ENCODE measurements around the gene TOR3A.

DNA sequence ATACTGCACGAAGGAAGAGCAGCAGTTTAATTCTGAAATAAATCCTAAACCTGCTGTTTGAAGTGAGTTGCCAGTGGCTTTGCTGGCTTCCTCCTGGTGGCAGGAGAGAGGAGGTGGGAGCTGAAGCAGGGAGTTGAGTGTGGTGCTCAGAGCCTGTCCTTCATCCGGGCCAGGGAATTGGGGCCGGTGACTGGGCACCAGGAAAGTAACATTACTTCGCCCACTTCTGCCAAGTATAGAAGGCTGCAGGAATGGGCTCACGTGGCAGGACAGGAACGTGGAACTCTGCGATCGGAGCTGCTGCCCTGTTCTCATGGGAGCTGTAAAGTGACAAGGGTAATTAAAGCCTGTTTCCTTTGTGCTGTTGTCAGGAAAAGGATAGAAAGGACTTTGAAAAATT, 8.7 kb downstream of the TOR3A start:
- TF ChIP-seq CTCF (IDR thresholded peaks at IDR 0.05) (peak in 1 of 4 experiments; percentile 17), POLR2A (IDR thresholded peaks at IDR 0.05) (no peak)
